NOMO-1 (cell line): ENCODE measurements around the gene ORMDL3.
"Not testable (repeated sequence)": the region's sequence is repeated elsewhere in the genome, so short reads cannot be mapped to it uniquely, and the experiment has no call there.

Experiments
- DNase-seq, 2 experiments: peaks; one replicate each; lab custom pipeline; 2025; ENCODE audit not compliant: unreplicated experiment in 2 of 2; lab: John Stamatoyannopoulos, UW

ORMDL3 gene

DNA sequence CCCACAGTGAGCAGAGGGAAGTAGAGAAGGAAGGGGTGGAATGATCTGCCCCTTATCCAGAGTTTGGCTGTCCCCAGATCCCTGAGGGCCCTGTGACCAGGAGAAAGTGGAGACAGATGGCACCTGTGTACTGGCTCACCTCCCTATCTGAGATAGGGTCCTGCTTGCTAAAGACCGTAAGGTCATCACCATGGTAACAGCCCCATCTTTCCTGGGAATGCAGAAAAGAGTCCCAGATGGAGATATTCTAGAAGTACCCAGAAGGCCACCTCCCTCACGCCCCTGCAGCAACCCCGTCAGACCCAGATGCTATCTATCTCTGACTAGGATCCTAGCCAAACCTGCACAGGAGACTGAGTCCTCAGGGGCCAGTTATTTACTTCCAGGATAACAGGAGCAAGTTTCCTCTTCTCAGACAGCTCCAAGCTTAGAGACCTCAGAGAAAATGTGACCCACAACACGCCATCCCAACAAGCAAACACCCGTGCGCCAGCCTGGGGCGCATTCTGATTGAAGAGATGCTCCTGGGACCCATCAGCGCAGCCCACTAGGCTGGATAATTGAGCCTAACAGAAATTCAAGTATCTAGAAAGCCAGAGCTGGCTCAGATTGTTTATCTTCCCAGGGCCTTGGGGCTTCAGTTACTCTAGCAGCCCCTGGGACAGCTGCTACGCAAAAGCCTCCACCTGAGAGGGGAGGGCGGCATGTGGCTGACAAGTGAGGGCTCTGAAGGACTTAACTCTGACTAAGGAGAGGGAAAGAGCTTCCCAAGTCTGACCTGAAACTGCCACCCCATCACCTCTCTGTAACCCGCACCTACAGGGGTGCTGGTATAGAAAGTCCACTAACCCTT is 1.9 kb downstream of the ORMDL3 start:
- DNase-seq = no peak

DNA sequence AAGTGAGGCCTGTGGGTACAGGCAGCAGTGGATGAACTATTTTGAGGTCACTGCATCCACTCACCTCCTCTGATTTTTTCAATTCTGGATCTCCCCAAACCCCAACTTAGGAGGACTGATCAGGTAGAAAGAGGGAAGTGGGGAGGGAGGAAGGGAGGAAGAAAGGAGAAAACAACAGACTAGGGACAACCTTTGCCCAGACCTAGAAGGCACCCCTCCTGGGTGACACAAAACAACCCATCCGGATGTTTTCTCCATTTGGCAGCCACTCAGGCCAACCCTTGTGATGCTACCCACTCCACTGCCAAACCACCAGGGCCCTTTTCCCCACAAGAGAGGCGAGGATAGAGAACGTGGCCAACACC is 2.7 kb downstream of the ORMDL3 start:
- no peak for DNase-seq

GRCh38 chr17:39923836-39924690 is 3.3 kb downstream of the ORMDL3 start:
- DNase-seq = no peak

DNA sequence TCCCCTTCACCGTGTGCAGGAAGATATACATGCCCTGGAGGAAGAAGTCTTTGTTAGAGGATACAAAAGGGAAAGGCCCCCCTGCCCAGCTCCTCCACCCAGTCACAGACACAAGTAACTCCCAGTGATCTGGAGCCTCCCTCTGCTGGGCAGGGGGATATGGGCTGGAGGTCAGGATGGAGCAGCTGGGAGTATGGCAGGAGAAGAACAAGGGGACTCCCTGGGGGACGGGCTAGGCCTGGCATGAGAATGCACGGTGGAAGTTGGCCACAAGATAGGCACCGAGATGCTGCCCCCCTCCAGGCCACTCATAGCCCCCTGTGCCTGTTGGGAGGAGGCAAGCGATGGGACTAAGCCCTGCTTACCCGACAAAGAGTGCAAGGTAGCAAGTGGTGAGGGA is 4.2 kb downstream of the ORMDL3 start:
- DNase-seq = no peak

GRCh38 chr17:39922006-39922405 is 5.4 kb downstream of the ORMDL3 start:
- no peak for DNase-seq

DNA sequence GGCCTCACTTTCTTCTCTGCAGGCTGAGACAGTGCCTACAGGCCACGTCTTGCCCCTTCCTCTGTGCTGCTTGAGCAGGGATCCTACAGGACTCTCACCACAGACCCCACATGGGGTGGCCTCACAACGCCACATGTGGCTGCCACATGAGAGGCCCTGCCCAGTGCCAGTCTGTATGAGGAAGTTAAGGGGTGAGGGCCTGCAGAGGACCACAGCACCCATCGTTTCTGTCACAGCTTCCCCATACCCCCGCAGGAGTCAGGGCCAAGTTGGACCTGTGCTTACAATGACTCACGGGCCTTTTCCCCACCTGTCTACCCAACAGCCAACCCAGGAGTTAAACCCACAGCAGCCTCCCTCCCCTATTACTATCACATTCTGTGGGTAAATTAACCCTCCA is 6.1 kb downstream of the ORMDL3 start:
- no peak for DNase-seq

- no peak for DNase-seq
Observed at GRCh38 chr17:39920218-39921210, 6.9 kb downstream of the ORMDL3 start.

DNA sequence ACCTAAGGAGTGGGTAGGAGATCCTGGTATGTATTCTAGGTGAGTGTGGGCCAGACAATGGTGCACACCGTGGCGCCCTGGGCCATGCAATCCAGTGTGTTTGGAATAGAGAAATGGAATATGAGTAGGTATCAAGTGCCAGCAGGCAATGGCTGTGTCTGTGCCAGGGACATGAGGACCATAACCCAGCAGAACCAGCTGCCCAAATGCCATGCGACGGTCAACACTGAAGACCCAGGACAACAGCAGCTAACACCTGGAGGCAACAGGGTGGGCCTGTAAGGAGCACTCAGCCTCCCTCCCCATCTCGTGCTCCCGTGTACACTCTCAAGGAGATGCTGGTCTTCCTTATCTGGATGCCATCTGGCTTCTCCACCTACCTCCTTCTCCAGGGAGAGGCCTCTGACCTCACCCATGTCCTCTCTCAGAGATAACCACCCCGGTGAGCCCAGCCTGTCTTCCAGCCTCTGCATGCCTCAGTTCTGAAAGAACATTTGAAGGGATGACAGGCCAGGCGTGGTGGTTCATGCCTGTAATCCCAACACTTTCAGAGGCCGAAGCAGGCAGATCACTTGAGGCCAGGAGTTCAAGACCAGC is 8.2 kb downstream of the ORMDL3 start:
- no peak for DNase-seq

DNA sequence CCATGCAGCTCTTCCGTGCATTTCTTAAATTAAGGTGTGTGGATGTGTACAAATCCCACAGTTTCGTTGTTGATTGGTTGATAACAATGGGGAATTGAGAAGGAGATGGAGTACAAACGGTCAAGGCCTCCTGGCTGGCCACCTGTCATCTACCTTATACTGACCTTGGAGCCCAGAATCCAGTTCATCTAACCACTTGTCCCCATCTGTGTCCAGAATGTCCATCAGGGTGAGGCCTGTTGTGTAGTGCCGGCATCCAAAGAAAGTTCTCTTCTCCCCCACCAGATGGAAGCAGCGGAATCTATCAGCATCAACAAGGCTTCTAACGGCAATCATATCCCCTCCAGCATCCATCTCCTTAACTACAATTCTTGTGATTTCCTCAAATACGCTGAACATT is 10.5 kb downstream of the ORMDL3 start:
- no peak for DNase-seq

- no peak for DNase-seq
Observed at GRCh38 chr17:39915559-39915958, 11.8 kb downstream of the ORMDL3 start.

DNA sequence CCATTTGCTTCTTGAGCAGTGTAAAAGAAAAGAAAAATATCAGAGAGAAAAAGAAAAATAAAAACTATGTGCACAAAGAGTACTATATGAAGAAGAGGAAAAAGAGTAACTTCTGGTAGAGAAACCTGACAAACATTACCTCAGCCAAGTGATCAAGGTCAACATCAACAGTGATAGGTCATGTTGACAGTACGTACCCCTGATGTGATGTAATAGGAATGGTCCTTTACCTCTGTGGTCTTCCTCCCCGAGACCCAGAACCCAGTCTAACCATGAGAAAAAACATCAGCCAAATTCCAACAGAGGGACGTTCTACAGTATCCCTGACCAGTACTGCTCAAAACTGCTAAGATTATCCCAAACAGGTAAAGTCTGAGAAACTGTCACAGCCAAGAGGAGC is 13.4 kb downstream of the ORMDL3 start:
- DNase-seq = no peak

DNA sequence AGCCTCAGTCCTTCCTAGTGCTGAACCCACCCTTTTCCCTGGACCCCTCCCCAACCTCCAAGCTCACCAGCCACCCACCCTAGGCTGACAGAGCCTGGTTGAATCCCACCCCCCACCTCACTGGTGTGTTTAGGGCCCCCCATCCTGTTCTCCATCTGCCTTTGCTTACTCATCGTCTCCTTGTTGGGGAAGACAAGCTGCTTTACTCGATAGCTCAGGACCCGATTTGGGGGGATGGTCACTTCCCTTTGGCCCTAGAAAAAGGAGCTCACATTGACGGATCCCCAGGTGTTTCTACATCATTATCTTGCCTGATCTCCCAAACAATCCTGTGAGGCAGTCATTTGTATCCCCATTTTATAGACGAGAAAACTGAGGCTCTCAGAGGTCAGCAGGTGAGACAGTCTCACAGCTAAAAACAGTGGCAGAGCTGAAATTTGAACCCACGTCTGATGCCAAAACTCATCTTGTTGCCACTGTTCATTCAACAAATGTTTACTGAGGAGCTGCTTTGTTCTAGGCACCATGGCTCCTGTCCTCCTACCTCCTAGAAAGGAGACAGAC is 18.5 kb downstream of the ORMDL3 start:
- no peak for DNase-seq

GRCh38 chr17:39904990-39905288 is 22.5 kb downstream of the ORMDL3 start:
- DNase-seq = no peak

GRCh38 chr17:39903158-39903884 is 24.1 kb downstream of the ORMDL3 start:
- DNase-seq = no peak

GRCh38 chr17:39902027-39902426 is 25.4 kb downstream of the ORMDL3 start:
- not testable (repeated sequence) for DNase-seq

DNA sequence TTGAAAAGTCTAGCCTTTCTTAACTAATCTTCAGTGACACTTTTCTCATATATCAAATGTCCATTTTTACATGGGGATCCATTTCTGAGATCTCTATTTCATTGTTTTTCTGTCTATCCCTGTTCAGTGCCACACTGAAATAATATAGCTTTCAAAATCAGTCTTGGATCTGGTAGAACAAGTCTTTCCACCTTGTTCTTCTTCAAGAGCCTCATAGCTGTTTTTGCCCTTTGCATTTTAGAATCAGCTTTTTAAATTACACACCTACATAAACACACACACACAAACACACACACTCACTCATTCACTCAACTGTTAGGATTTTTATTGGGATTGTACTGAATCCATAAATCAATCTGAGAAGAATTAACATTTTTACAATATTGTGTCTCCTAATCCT is 28.2 kb downstream of the ORMDL3 start:
- DNase-seq = no peak

GRCh38 chr17:39898088-39898487 is 29.3 kb downstream of the ORMDL3 start:
- no peak for DNase-seq

GRCh38 chr17:39894681-39895376 is 32.6 kb downstream of the ORMDL3 start:
- peak; percentile 6 to 33 for DNase-seq

DNA sequence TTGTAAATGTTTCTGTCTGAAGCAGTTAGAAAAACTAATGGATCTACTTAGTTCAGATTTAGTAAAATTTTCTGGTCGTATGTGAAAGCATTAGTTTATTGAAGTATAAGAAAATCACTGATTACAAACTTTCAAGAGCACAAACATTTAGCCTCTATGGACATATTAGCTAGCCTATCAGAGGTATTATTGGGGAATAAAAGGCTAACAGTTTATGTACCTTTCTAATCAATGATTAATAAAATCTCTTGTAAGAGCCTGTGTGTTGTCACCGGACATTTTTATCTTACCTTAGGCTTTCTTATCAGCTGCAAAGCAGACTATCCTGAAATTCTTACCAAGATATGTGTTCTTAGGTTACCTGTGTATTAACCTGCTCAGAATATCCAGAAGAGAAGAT is 38.2 kb downstream of the ORMDL3 start:
- no peak for DNase-seq
